ENCODE data around the gene ASPSCR1. TPM values are rescaled to one million over a fixed set of nuclear protein-coding genes. Genes with fewer than 3 reads are reported as not detected.

ASPSCR1 gene
- total and polyA plus RNA-seq, 2 of the 13 experiments (the other 11 are each of a cell fraction or from before 2014, with no cell fraction given): 274 to 314 TPM

- TF ChIP-seq REST (IDR thresholded peaks at IDR 0.05; ENCODE audit: borderline replicate concordance in 1 of 2, low read depth in 1 of 2, low read length in 2 of 2): peak in 1 of 2 experiments; percentile 32; a peak in 1 of 4 replicates
- no peak for TF ChIP-seq ZNF431 (CRISPR knock-in tag; IDR thresholded peaks at IDR 0.05; ENCODE audit: borderline replicate concordance, low read depth)
- peak; percentile 34; the same call in 1 of the 2 replicates for TF ChIP-seq IRX3 (CRISPR knock-in tag; IDR thresholded peaks at IDR 0.05; ENCODE audit: borderline replicate concordance, low read depth)
- TF ChIP-seq ZNF33B (CRISPR knock-in tag; IDR thresholded peaks at IDR 0.05): 0 out of 2 replicates have a peak, but pooled peaks have one; percentile 61
- TF ChIP-seq RARG (CRISPR knock-in tag; IDR thresholded peaks at IDR 0.05; ENCODE audit: low read depth): no peak
- no peak for TF ChIP-seq ZKSCAN5 (CRISPR knock-in tag; IDR thresholded peaks at IDR 0.05)
- peak; percentile 69 for TF ChIP-seq ARID5B (CRISPR knock-in tag; IDR thresholded peaks at IDR 0.05)
- TF ChIP-seq ATF6 (CRISPR knock-in tag; conservative IDR thresholded peaks at IDR 0.05): peak; percentile 84; the same call in 1 of the 2 replicates
- TF ChIP-seq GMEB1 (CRISPR knock-in tag; IDR thresholded peaks at IDR 0.05; ENCODE audit: borderline replicate concordance): peak; percentile 86
- TF ChIP-seq SIN3A (IDR thresholded peaks at IDR 0.05; ENCODE audit: borderline replicate concordance, low read depth, low read length): peak; percentile 46; the same call in 1 of the 2 replicates
- TF ChIP-seq CBX2 (IDR thresholded peaks at IDR 0.05; ENCODE audit: low read depth, low read length): no peak
- peak; percentile 60; the same call in 1 of the 2 replicates for TF ChIP-seq CBX2 (CRISPR knock-in tag; IDR thresholded peaks at IDR 0.05; ENCODE audit: low read depth)
- TF ChIP-seq MXD3 (CRISPR knock-in tag; IDR thresholded peaks at IDR 0.05): peak; percentile 90
- TF ChIP-seq ZMAT3 (CRISPR knock-in tag; conservative IDR thresholded peaks at IDR 0.05): peak; percentile 60; the same call in 1 of the 2 replicates
Observed at GRCh38 chr17:82065638-82066303, 88.3 kb downstream of the ASPSCR1 start, which contains the start of gene DUS1L (continued).
